HepG2 (cell line): ENCODE measurements around the gene PKM. TPM values are rescaled to one million over a fixed set of nuclear protein-coding genes. Genes with fewer than 3 reads are reported as not detected.
A peak's percentile ranks its signal among the peaks of the same experiment; 100 is the strongest.

Experiments used
- ATAC-seq: fragments of 200-7000 bp; cut with Tn5 transposase; 3 replicates; pipeline ENCODE4 v1.9.1; 2020; ENCODE audit warnings: mild to moderate bottlenecking, moderate library complexity
- BruUV-seq: library from RNA; stranded (reverse); fragments of 400-500 nt; replicated peaks from 2 replicates; lab custom pipeline; 2021; lab: Mats Ljungman, UMichigan
- CTCF ChIA-PET: fragments of 300-600 bp; formaldehyde crosslinking; extraction: SDS; loops from one replicate; lab custom pipeline; 2021; ENCODE audit warnings: low total read pairs, inconsistent platforms, low intra/inter-chr PET ratio; lab: Yijun Ruan, JAX
- POLR2A ChIA-PET: fragments of 350-600 bp; sonication (Branson Sonifier 250); formaldehyde crosslinking; loops from one replicate; lab custom pipeline; 2020; ENCODE audit warnings: antibody characterized with exemption, inconsistent platforms; lab: Yijun Ruan, JAX
- DNase-seq: peaks from one replicate; pipeline ENCODE4 v3.0.0-alpha.2; 2015; ENCODE audit warnings: low spot score
- FAIRE-seq: peaks from 3 replicates; lab custom pipeline; 2011; peaks lifted over from hg19 to GRCh38; lab: Jason Lieb, UNC
- H2AFZ ChIP-seq: one replicate; pipeline ENCODE4 v1.6.1; 2011; ENCODE audit warnings: low read length, inconsistent platforms
- H3K27ac ChIP-seq: fragments of 300-600 bp; 3 replicates; pipeline ENCODE4 v1.8.0; 2011; ENCODE audit warnings: mixed run types, mild to moderate bottlenecking, mixed read lengths, low read length, inconsistent platforms; ENCODE audit not compliant: insufficient read depth; ENCODE audit errors: extremely low read length
- H3K27me3 ChIP-seq, 2 experiments: fragments of 200-600 bp in 1 of 2; 2 replicates in 1 of 2; 3 replicates in 1 of 2; pipeline versions ENCODE4 v1.6.0 to v1.8.0; 2011; ENCODE audit warnings: low read length in 2 of 2, mild to moderate bottlenecking in 2 of 2, moderate library complexity in 2 of 2, inconsistent platforms in 1 of 2; ENCODE audit not compliant: insufficient read depth in 2 of 2, control insufficient read depth in 1 of 2
- H3K36me3 ChIP-seq, 2 experiments: fragments of 200-600 bp in 1 of 2; replicated peaks in 1 of 2; 2 replicates in 1 of 2; 3 replicates in 1 of 2; pipeline versions ENCODE4 v1.5.1 to v1.8.0; 2011; ENCODE audit warnings: low read length in 2 of 2, inconsistent platforms in 1 of 2; ENCODE audit not compliant: insufficient read depth in 2 of 2, control insufficient read depth in 1 of 2
- H3K4me1 ChIP-seq: 2 replicates; pipeline ENCODE4 v1.5.1; 2012; ENCODE audit warnings: low read length, inconsistent platforms; ENCODE audit not compliant: insufficient read depth
- H3K4me2 ChIP-seq: 2 replicates; pipeline ENCODE4 v1.6.0; 2011; ENCODE audit warnings: low read depth, low read length, inconsistent platforms
- H3K4me3 ChIP-seq, 3 experiments: fragments of 200-600 bp in 1 of 3; sonication (generic), shearing (Covaris generic) in 1 of 3; replicated peaks in 1 of 3; 2 replicates each; pipeline ENCODE4 v1.5.1; 2011 to 2016; ENCODE audit warnings: low read length in 3 of 3, inconsistent platforms in 2 of 3, low read depth in 2 of 3, mild to moderate bottlenecking in 2 of 3, control low read depth in 1 of 3, mixed read lengths in 1 of 3; ENCODE audit not compliant: insufficient read depth in 1 of 3
- H3K79me2 ChIP-seq: one replicate; pipeline ENCODE4 v1.6.1; 2011; ENCODE audit warnings: low read length, inconsistent platforms; ENCODE audit not compliant: insufficient read depth
- H3K9ac ChIP-seq: 2 replicates; pipeline ENCODE4 v1.6.0; 2011; ENCODE audit warnings: mild to moderate bottlenecking, low read depth, low read length, inconsistent platforms; ENCODE audit not compliant: insufficient read depth
- H3K9me3 ChIP-seq: 2 replicates; pipeline ENCODE4 v1.5.1; 2012; ENCODE audit warnings: mild to moderate bottlenecking, low read length
- H4K20me1 ChIP-seq: 2 replicates; pipeline ENCODE4 v1.6.0; 2011; ENCODE audit warnings: inconsistent platforms, mild to moderate bottlenecking, low read length, moderate library complexity; ENCODE audit not compliant: insufficient read depth
- HNRNPL ChIP-seq: fragments of 200-400 bp; formaldehyde crosslinking; IDR thresholded peaks from 2 replicates; pipeline ENCODE4 v1.6.1; 2017; ENCODE audit warnings: mild to moderate bottlenecking, low read depth, low read length
- POLR2A ChIP-seq, 2 experiments: IDR thresholded peaks; 2 replicates each; pipeline ENCODE4 v1.6.1; 2011; ENCODE audit warnings: low read depth in 2 of 2, low read length in 2 of 2, mild to moderate bottlenecking in 1 of 2, moderate library complexity in 1 of 2; ENCODE audit not compliant: insufficient read depth in 1 of 2
- RBM22 ChIP-seq: fragments of 200-400 bp; formaldehyde crosslinking; optimal IDR thresholded peaks from 2 replicates; pipeline ENCODE3; 2017; ENCODE audit warnings: mild to moderate bottlenecking, low read length, moderate library complexity
- ZBTB42 ChIP-seq: sonication (generic); formaldehyde crosslinking; IDR thresholded peaks from 2 replicates; pipeline ENCODE4 v1.5.0; 2020; ENCODE audit warnings: mild to moderate bottlenecking, missing genetic modification reagents
- ZC3H13 ChIP-seq: sonication (generic); formaldehyde crosslinking; IDR thresholded peaks from 2 replicates; pipeline ENCODE4 v1.8.1; 2023; ENCODE audit warnings: mild to moderate bottlenecking, missing genetic modification reagents, moderate library complexity
- ZNF772 ChIP-seq: sonication (generic); formaldehyde crosslinking; IDR thresholded peaks from 2 replicates; pipeline ENCODE4 v1.5.0; 2020; ENCODE audit warnings: mild to moderate bottlenecking, missing genetic modification reagents
- WGBS: methylation state at CpG from one replicate; pipeline ENCODE4 v1.1.6; 2017; ENCODE audit warnings: low lambda C conversion rate; 5-methylcytosine and 5-hydroxymethylcytosine counted together
- in situ Hi-C: cut with HindIII; loops from 2 replicates; pipeline ENCODE4 v1.10.0; 2017; ENCODE audit warnings: low pct_unique_long_range_greater_than_20kb; ENCODE audit not compliant: extremely low pct_ligation_motif_present
- intact Hi-C: fragments of 100-400 bp; cut with micrococcal nuclease; formaldehyde crosslinking; loops from one replicate; pipeline ENCODE4 v1.10.0; 2022; ENCODE audit not compliant: unreplicated experiment
- polyA plus RNA-seq, 8 experiments: library from polyadenylated mRNA; depleted of rRNA in 3 of 8; stranded (reverse) in 7 of 8; unstranded in 1 of 8; fragments of >200 nt; fragmentation: Illumina TruSeq in 4 of 8; extraction: Trizol in 4 of 8; gene quantifications; 2 replicates each; pipeline versions ENCODE4 v1.2.1 to v1.2.3, GENCODE V29; 2011 to 2016; ENCODE audit warnings: low read depth in 4 of 8, missing spikeins in 1 of 8, mixed read lengths in 1 of 8; ENCODE audit not compliant: insufficient read depth in 1 of 8
- total RNA-seq, 5 experiments: library from RNA; depleted of rRNA; stranded (reverse); fragments of >200 nt; fragmentation: Illumina TruSeq; extraction: Trizol; gene quantifications; 2 replicates each; pipeline ENCODE4 v1.2.3, GENCODE V29; 2016; ENCODE audit warnings: low read depth in 1 of 5

PKM gene
- total and polyA plus RNA-seq, 2 of the 13 experiments (the other 11 are each of a cell fraction or from before 2014, with no cell fraction given) = 488 to 780 TPM

DNA sequence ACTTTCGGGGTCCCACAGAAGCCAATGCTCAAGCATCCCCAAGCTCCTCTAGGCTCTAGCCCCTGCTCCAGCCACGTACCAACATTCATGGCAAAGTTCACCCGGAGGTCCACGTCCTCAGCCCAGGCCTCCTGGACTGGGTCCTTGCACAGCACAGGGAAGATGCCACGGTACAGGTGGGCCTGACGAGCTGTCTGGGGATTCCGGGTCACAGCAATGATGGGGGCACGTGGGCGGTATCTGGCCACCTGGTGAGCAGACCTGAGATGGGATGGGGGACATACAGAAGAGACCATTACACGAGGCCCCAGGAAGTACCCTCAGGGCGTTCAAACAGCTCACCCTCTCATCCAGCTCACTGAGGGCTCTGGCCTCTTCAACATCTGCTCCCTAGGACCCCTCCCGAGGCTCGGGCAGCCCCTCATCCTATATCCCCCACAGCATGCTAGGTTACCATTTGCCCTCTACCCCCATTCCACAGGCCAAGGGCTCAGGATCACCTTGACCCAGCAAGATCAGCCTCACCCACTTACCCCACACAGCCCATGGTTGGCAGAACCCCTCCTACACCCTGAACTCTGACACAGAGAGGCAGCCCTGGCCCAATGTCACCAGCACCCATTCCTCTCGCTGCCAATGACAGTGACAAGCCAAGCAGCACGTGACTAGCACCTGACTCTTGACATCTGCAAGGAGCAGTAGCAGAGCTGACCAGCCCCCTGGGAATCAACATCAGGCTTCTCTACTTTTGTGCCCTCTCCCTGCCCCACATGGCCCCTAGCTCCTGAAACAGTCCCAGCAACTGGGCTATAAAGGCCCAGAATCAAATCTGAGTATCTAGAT lies 30.4 kb downstream of the PKM start:
- H3K27ac ChIP-seq = no peak overlapping the region
- no TSS peak for BruUV-seq
- DNase-seq (no peak), ATAC-seq (no peak)
- CTCF ChIA-PET = interaction anchor here (2.0 kb wide), 1 partner anchor 86 kb away, joined by 35 read pairs; no protein-coding TSS in a partner anchor
- 96% methylated on average over 14 of the region's 15 CpGs for WGBS
- peaks cover 6 to 11% of the 10 kb centered on the region in 2 experiments; a peak in 3 of 5 replicates for H3K27me3 ChIP-seq
- H3K9me3 ChIP-seq = no peaks in the 10 kb centered on the region
- no peaks in the 10 kb centered on the region for H3K79me2 ChIP-seq
- H3K36me3 ChIP-seq = peaks cover 37 to 70% of the 10 kb centered on the region in 2 experiments
- H3K9ac ChIP-seq = no peak overlapping the region
- intact Hi-C loops (no loop called here), in situ Hi-C loops (loop anchor here (5.0 kb wide), 1 partner anchor 87 kb away; no protein-coding TSS in a partner anchor)
- H3K4me3 ChIP-seq = no peak overlapping the region
- TF ChIP-seq ZNF772 (CRISPR knock-in tag) (no peak), ZBTB42 (CRISPR knock-in tag) (no peak), RBM22 (peak; percentile 58), HNRNPL (0 out of 2 replicates have a peak, but pooled peaks have one; percentile 26), ZC3H13 (CRISPR knock-in tag) (peak; percentile 40; the same call in 1 of the 2 replicates), POLR2A (IDR thresholded peaks at IDR 0.05; ENCODE audit: insufficient read depth in 1 of 2, low read depth in 2 of 2, low read length in 2 of 2) (0 out of 4 replicates have a peak, but pooled peaks of 1 of the 2 experiments have one; percentile 38)
- TF ChIP-seq, all 625 proteins: peak for 4
- H3K4me1 ChIP-seq = peaks cover 24% of the 10 kb centered on the region
- H2AFZ ChIP-seq = no peak overlapping the region
- FAIRE-seq = no peak
- POLR2A ChIA-PET = interaction anchor here (1.3 to 2.2 kb wide), 2 partner anchors 10 to 83 kb away, joined by 3 to 6 read pairs; no protein-coding TSS in a partner anchor
- no peak overlapping the region for H3K4me2 ChIP-seq
- H4K20me1 ChIP-seq = peaks cover 77% of the 10 kb centered on the region
